OCI-M2 (cell line): ENCODE data around the gene NME8.

Experiments
- DNase-seq: peaks from one replicate; lab custom pipeline; 2025; ENCODE audit not compliant: unreplicated experiment; lab: John Stamatoyannopoulos, UW

The NME8 gene

DNA sequence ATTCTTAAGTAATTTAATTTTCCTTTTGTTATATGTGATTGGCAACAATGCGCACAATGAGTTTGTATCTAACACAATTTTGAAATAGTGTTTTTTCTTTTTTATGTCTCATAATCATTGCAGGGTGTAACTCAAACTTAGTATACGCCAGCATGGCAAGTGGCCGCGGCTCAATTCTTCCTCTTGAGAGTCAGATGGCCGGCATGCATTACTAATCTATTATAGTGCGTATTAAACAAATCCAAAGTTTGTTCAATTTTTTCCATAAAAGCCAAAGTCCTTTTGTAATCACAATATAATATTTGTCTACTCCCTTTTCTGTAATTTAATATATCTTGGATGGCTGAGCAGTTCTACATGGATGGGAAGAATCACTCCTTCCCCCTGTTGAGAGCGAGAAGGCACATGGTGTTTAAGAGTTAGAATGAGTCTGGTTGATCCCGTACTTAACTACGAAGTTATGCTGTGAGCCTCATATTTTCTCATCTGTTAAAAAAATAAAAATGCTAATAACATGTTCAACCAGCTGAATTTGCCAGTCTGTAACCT lies 84.7 kb downstream of the NME8 start:
- DNase-seq: no peak

DNA sequence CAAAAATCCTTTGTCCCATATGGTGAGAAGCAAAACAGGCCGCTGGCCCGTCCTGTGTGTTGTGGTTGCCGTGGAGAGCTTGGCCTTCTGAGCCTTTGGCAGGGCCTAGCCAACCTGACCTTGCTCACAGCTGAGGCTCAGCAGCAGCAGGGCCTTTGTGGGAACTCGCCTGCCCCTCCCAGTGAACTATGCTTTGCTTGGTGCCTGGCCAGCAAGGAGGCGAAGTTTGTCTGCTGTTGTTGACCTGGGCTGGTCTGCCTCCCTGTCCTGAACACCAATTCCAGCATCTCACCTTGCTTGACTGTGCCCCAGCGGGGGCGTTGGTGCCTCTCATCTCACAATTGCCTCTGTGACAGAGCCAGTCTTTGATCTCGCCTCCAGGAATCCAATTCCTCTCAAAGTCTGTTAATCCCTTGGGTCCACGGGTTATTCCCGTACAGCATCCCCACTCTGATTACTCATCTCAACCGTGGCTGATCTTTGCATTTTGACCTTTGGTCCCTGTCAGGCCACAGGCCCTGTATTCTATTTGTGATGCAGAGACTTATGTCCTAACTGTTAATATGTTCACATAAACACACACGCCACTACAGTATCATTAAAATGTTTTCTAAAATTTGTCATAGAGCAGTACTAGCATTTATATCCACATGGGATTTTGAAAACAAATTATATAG lies 94.7 kb downstream of the NME8 start:
- DNase-seq: no peak

DNA sequence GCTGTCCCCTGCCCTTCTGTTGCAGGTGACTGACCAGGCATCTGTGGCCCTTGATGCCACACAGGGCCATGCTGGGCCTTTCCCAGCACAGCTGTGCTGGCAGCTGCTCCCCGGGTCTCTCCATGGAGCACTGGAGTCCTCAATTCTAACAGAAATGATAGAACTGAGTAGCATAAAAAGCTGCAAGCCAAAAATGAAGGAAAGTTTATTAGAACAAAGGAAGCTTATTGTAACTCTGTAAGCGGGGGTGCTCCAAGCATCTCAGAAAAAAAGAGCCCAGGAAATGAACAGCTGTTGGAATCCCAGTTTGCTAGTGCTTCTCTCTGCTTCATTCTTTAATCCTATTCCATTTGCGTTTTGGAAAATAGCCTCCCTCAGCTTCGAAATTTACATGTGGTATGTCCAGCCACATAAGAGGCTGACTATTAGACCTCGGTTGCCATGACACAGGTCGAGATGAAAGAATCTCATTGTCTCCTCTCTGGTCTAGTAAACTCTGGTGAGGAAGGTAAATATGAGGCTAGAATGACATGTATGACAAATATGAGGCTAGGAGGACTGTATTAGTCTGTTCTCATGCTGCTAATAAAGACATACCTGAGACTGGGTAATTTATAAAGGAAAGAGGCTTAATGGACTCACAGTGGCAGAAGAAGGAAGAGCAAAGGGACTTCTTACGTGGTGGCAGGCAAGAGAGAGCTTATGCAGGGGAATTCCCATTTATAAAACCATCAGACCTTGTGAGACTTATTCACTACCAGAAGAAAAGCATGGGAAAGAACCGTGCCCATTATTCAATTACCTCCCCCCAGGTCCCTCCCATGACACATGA lies 95.7 kb downstream of the NME8 start:
- DNase-seq: no peak

DNA sequence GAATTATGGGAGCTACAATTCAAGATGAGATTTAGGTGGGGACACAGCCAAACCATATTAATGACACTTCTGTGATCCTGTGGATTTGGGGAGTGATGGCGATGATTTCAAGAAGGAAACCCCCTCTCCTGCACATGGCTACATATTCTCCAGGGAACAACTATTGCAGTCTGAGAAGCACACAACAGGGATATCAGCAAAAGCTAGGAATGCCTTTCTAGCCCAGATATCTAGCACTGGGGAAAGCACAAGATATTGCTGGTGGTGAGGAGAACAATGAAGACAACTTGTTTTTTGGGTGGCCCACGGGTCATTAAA lies 96.3 kb downstream of the NME8 start:
- DNase-seq: no peak

DNA sequence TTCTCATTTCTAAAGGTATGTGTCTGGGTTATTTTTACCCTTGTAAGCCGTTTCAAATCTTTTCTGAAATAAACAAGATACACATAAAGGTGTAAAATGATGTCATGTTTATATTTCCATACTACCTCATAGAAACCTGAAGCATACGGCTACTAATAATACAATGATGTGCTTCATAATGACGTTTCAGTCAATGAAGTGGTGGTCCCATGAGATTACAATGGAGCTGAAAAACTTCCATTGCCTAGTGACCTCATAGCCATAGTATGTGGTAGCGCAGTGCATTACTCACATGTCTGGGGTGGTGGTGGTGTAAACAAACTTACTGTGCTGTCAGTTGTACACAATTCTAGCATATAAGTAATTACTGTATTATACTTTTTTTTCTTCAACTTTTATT lies 96.9 kb downstream of the NME8 start:
- DNase-seq: no peak

DNA sequence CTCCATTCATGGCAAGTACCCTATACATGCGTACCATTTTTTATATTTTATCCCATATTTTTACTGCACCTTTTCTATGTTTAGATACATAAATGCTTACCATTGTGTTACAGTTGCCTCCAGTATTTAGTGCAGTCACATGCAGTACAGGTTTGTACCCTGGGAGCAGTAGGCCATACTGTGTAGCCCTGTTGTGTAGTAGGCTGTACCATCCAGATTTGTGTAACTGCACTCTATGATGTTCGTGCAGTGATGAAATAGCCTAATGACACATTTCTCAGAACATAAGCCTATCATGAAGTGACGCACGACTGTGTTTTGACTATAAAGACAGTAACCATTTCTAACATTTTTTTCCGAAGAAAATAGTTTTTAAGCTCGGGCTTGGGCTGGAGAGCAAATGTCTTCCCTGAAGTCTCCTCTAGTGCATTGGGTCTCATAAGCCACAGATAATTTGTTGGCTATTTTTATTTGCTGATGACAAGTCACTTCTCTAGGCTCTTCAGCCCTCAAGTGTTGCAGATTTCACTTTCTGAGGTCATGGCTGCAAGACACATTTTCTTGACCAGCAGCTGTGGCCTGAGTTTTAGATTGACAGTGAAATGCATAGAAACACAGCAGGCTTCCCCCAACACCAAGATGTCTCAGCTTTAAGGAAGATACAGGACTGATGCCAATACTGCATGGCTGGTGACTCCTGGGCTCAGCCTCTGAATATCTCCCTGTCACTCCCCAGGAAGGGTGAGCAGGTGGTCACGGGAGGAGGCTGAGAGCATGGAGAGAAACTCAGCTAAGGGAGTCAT lies 98.9 kb downstream of the NME8 start:
- no peak for DNase-seq

DNA sequence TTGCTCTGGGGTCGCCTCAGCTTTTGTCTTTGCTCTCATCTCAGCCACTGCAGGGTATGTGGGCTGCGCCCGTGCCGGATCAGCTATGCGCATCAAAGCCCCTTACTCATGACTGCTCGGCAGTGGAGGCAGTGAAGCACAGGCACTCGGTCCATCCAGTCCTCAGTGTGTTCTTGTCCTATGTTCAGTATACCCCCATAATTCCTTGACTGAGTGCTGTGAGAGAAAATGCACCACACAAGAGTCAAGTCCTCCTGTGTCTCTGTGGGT lies 99.5 kb downstream of the NME8 start:
- no peak for DNase-seq
